LNCAP (cell line): ENCODE measurements around the gene SLCO3A1.

Source experiments
- TF ChIP-seq, protein P1 (sequence below): fragments of 450-650 bp; IDR thresholded peaks from 2 replicates; pipeline ENCODE4 v1.5.1; 2017; ENCODE audit warnings: mild to moderate bottlenecking

SLCO3A1 gene

DNA sequence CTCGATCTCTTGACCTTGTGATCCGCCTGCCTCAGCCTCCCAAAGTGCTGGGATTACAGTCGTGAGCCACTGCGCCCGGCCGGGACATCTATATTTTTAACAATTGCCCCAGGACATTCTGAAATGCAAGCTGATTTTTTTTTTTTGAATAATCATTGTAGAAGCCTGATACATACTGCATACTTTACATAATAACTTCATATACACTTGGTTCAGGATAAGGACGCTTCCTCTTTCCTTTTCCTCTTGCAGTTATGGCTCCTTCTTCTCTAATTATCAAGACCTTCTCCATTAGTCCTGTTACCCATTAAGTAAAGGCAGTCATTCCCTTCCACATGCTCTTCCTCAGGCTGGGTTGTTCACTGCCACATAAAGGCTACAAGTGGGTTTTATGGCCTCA, 58.3 kb downstream of the SLCO3A1 start:
- TF ChIP-seq, protein P1, sequence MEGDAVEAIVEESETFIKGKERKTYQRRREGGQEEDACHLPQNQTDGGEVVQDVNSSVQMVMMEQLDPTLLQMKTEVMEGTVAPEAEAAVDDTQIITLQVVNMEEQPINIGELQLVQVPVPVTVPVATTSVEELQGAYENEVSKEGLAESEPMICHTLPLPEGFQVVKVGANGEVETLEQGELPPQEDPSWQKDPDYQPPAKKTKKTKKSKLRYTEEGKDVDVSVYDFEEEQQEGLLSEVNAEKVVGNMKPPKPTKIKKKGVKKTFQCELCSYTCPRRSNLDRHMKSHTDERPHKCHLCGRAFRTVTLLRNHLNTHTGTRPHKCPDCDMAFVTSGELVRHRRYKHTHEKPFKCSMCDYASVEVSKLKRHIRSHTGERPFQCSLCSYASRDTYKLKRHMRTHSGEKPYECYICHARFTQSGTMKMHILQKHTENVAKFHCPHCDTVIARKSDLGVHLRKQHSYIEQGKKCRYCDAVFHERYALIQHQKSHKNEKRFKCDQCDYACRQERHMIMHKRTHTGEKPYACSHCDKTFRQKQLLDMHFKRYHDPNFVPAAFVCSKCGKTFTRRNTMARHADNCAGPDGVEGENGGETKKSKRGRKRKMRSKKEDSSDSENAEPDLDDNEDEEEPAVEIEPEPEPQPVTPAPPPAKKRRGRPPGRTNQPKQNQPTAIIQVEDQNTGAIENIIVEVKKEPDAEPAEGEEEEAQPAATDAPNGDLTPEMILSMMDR = no peak

DNA sequence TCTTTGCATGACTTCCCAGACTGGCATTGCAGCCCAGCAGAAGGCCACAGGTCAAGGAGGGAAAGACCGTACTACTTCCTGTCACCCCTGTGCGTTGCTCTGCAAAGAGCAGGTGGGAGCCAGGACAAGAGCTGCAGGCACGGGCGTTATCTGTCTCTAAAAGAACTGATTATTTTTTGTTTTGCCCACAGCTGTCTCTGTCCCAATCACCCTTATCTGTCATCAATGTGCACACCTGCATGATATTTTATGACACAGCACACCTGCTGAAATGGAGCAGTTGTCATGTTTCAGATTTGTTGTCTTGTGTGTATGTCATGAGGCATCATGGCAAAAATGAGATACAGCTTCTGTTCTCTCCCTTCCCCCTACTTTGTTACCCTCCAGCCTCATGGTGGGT, 58.8 kb downstream of the SLCO3A1 start:
- TF ChIP-seq, protein P1 = no peak

DNA sequence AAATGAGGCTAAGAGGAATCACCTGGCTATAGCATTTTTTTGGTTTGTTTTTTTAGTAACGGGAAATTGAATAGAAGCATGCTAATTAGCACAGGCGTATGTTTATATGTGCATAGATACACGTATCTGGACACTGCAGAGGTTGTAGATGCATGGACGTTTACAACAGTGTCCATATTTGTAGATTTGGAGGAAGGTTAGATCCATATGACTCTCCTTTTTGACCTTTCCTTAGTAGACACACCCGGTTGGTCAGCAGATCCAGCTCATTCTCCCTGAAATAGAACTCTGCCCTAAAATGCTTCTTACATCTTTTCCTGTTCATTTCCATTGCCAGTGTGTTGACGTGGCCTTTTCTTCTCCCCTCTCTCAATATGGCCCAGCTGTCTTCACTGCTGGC, 60.1 kb downstream of the SLCO3A1 start:
- TF ChIP-seq, protein P1 = no peak

DNA sequence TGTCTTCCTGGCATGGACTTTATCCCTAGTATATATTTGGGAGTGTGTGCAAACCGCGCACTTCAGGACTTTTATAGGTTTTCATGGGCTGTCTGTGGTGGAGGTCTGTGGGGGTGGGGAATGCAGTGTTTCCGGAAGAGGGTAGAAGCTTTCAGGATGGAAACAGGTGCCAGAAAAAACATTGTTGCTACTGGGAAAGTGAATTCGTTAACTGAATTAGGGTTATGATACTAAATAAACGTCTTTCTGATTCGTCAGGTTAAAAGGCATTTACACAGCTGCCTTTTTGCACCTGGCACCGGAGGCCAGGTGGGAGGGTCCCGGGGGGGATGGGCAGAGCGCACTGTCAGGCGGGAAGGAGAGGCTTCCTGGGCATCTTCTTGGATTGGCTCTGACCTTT, 62.1 kb downstream of the SLCO3A1 start:
- TF ChIP-seq, protein P1 = no peak

DNA sequence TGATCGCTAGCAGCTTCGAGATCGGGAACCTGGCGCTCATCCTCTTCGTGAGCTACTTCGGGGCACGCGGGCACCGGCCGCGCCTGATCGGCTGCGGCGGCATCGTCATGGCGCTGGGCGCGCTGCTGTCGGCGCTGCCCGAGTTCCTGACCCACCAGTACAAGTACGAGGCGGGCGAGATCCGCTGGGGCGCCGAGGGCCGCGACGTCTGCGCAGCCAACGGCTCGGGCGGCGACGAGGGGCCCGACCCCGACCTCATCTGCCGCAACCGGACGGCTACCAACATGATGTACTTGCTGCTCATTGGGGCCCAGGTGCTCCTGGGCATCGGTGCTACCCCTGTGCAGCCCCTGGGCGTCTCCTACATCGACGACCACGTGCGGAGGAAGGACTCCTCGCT, 62.5 kb downstream of the SLCO3A1 start:
- TF ChIP-seq, protein P1 = no peak

DNA sequence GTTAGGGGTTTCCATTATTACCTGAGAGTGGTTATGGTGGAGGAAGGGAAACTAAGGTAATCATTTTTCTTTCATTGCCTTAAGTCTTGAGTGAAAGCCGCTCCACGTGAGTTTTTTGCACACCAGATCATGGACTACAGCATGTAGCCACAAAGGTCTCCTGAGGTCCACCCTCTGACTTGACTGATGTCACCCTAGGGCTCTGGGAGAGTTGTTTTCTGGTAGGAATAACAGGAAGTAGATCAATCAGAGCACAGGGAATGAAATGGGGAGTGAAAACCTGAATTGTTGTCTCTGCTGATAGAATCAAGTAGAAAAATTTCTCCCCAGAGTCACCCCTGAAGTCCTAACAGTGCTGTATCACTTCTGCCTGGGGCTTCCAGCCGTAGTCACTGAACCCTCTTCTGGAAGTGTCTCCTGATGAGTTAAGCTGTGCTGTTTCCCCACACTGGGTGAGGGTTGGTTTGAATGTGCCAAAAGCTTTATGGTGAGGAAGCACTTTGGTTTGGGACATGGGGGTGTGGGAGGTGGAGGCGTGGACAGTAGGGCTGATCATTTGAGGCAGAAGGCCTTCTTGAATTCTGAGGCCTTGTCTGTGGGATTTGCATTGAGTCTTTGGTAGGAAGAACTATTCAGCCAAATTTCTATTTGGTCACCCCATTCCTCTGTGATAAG, 64.3 kb downstream of the SLCO3A1 start:
- TF ChIP-seq, protein P1 = no peak

DNA sequence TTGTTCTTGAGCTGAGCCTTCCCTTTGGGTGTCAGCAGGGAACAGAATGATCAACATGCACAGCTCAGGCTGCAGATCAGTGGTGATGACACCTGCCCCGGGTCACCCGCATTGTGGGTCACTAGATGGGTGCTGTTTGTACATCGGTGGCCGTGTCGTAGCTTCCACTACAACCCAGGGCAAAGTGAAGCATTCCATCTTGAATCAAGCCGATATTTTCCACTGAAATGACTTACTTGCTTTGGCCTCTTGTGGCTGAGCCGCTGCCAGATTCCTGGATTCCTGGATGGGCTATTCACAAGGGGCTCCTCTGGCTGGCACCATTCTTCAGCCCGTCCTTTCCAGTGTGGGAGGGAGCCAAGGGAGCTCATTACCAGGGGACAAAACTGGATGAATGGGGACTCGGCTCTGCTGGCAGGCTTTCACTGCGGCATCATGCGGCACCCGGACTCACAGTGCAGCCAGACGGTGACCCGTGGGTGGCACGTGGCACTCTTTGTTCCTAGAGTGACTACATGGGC, 65.6 kb downstream of the SLCO3A1 start:
- TF ChIP-seq, protein P1 = no peak
